Measurements from ENCODE around the gene CHMP1A.

CHMP1A gene

DNA sequence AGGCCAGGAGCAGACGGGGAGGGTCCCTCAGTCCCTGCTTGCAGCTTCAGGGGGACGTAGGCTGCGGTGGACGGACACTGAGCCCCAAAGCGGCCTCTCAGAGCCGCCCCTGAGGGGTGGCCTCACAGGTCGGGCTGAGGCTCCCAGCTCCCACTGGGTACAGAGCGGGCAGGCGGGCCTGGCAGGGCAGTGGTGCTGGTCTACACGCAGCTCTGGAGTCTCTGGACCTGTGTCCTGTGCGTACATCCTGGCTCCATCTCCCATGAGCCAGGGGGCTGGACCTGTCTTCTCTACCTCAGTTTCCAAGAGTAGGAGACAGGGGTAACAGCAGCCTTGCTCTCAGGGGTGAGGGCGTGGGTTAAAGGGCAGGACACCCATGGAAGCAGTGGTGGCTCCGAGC, 42.3 kb downstream of the CHMP1A start:
- Mint-ChIP-seq H3K9me3 (no peaks in the 10 kb centered on the region), H3K27ac (no peak overlapping the region), H3K27me3 (peaks cover 2% of the 10 kb centered on the region), H3K4me1 (peaks cover 11% of the 10 kb centered on the region), H3K4me3 (no peak overlapping the region), H3K36me3 (ENCODE audit: low read depth) (no peaks in the 10 kb centered on the region)
- ATAC-seq: no peak
- DNase-seq: no peak

- Mint-ChIP-seq H3K4me1 (peaks cover 11% of the 10 kb centered on the region), H3K27me3 (peaks cover 2% of the 10 kb centered on the region), H3K4me3 (no peak overlapping the region), H3K9me3 (no peaks in the 10 kb centered on the region), H3K36me3 (ENCODE audit: low read depth) (no peaks in the 10 kb centered on the region), H3K27ac (no peak overlapping the region)
- DNase-seq: no peak
- ATAC-seq: no peak
Observed at GRCh38 chr16:89613954-89614459, 43.5 kb downstream of the CHMP1A start.

DNA sequence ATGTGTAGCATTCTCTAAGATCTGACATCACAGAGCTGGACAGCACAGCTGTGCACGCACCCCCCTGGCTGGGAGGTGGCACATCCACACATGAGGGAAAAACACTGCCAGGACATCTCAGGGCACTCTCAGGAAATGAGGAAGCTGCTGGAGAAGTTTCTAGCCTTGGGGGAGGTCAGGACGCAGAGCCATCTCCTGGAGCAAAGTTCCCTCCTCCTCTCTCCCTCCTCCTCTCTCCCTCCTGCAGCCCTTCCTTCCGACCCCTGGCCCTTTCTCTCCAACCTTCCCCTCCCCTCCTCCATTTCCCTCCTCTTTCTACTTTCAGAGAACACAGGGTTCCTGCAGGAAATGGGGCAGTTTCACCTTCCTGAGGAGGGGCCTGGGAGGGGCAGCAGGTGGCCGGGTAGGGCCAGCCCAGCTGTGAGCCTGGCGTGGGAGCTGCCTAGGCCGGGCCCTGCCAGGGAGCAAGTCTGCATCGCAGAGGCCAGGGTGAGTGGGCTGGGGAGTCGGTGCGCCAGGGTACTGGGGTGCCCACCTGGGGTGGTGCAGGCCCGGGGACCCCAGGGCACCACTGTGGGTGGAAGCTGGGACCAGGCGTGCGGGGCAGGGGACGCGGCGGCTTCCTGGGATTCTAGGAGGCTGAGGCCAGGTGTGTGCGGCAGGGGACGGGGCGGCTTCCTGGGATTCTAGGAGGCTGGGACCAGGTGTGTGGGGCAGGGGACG, 44.1 kb downstream of the CHMP1A start, which contains the start of gene DPEP1:
TSS of gene DPEP1 (plus strand) at position 412 of the 723 bp plus-strand sequence. CDS start 16,769 bp downstream, outside the sequence.
- H3K27ac Mint-ChIP-seq: no peak within 1 kb of the TSS
- DNase-seq: no peak
- H3K4me1 Mint-ChIP-seq: peaks cover 11% of the 10 kb centered on the region
- H3K9me3 Mint-ChIP-seq: no peaks in the 10 kb centered on the region
- no peak within 1 kb of the TSS for H3K4me3 Mint-ChIP-seq
- no peak for ATAC-seq
- H3K36me3 Mint-ChIP-seq (ENCODE audit: low read depth): no peaks in the 10 kb centered on the region
- peaks cover 2% of the 10 kb centered on the region for H3K27me3 Mint-ChIP-seq

GRCh38 chr16:89612415-89613166, 44.9 kb downstream of the CHMP1A start:
- Mint-ChIP-seq H3K9me3 (no peaks in the 10 kb centered on the region), H3K36me3 (ENCODE audit: low read depth) (no peaks in the 10 kb centered on the region), H3K27ac (no peak overlapping the region), H3K4me1 (peaks cover 11% of the 10 kb centered on the region), H3K27me3 (peaks cover 2% of the 10 kb centered on the region), H3K4me3 (no peak overlapping the region)
- ATAC-seq (no peak), DNase-seq (no peak)

DNA sequence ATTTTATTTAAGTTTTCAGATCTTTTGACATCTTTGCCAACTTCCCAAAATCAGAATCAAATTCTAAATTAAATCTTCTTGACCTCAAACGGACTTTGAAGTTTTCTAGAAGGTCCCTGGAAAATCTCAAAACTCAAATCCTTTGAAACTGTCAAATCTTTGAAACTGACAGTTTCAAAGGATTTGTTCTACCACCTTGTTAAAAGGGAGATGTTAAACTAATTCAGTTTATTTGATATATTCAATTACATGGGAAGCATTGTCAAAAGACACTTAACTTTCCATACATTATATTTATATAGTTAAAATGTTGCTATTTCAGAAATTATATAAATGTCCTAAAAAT, 47.4 kb downstream of the CHMP1A start:
- no peak overlapping the region for H3K27ac Mint-ChIP-seq
- no peak for DNase-seq
- no peaks in the 10 kb centered on the region for H3K36me3 Mint-ChIP-seq (ENCODE audit: low read depth)
- H3K4me1 Mint-ChIP-seq: no peaks in the 10 kb centered on the region
- H3K9me3 Mint-ChIP-seq: no peaks in the 10 kb centered on the region
- no peak for ATAC-seq
- no peak overlapping the region for H3K4me3 Mint-ChIP-seq
- no peaks in the 10 kb centered on the region for H3K27me3 Mint-ChIP-seq

- Mint-ChIP-seq H3K36me3 (ENCODE audit: low read depth) (no peaks in the 10 kb centered on the region), H3K27ac (no peak overlapping the region), H3K4me1 (peaks cover under 1% of the 10 kb centered on the region), H3K27me3 (no peaks in the 10 kb centered on the region), H3K4me3 (no peak overlapping the region), H3K9me3 (no peaks in the 10 kb centered on the region)
- ATAC-seq (no peak), DNase-seq (no peak)
Observed at GRCh38 chr16:89607937-89608740, 49.4 kb downstream of the CHMP1A start.

DNA sequence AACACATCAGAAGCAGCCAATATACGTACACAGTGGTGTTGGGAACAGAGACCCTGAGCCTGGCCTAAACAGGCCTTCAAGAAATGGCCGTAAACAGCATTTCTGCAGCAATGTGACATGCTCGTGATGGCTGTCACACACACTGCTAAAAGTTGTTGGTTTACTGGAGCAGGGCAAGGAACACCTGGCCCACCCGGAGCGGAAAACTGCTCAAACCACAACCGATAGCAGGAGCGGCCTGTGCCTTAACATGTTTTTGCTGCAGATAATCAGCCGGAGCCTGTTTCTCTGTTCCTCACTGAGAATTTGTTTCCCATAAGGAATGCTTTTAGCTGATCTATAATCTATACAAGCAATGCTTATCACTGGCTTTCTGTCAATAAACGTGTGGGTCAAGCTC, 50.1 kb downstream of the CHMP1A start:
- Mint-ChIP-seq H3K4me3 (no peak overlapping the region), H3K27me3 (no peaks in the 10 kb centered on the region), H3K9me3 (no peaks in the 10 kb centered on the region), H3K4me1 (peaks cover 8% of the 10 kb centered on the region), H3K27ac (no peak overlapping the region), H3K36me3 (ENCODE audit: low read depth) (no peaks in the 10 kb centered on the region)
- ATAC-seq: no peak
- DNase-seq: no peak

DNA sequence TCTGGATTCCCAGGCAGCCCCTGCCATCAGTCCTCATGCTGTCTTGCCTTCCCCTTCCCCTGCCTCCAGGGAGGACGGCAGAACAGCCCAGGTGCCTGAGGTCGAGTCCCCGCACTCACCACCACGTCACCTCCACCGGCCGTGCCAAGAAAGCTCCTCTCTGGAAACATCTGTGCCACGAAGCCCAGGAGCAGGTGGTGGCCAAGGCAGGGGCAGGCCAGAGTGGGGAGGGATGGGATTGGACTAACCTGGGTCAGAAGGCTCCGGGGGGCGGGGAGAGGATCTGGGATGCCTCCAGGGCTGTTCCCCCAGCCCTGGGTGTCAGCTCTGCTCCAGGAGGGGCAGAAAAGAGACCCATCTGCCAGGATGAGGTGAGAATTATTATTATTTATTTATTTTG, 51.5 kb downstream of the CHMP1A start:
- no peak overlapping the region for H3K27ac Mint-ChIP-seq
- no peak for DNase-seq
- H3K36me3 Mint-ChIP-seq (ENCODE audit: low read depth): no peaks in the 10 kb centered on the region
- no peak for ATAC-seq
- peaks cover 12% of the 10 kb centered on the region for H3K4me1 Mint-ChIP-seq
- H3K4me3 Mint-ChIP-seq: no peak overlapping the region
- no peaks in the 10 kb centered on the region for H3K27me3 Mint-ChIP-seq
- H3K9me3 Mint-ChIP-seq: no peaks in the 10 kb centered on the region

GRCh38 chr16:89605186-89605970, 52.1 kb downstream of the CHMP1A start:
- Mint-ChIP-seq H3K4me1 (peaks cover 12% of the 10 kb centered on the region), H3K9me3 (no peaks in the 10 kb centered on the region), H3K27me3 (no peaks in the 10 kb centered on the region), H3K4me3 (no peak overlapping the region), H3K36me3 (ENCODE audit: low read depth) (no peaks in the 10 kb centered on the region), H3K27ac (no peak overlapping the region)
- DNase-seq: no peak
- ATAC-seq: no peak

DNA sequence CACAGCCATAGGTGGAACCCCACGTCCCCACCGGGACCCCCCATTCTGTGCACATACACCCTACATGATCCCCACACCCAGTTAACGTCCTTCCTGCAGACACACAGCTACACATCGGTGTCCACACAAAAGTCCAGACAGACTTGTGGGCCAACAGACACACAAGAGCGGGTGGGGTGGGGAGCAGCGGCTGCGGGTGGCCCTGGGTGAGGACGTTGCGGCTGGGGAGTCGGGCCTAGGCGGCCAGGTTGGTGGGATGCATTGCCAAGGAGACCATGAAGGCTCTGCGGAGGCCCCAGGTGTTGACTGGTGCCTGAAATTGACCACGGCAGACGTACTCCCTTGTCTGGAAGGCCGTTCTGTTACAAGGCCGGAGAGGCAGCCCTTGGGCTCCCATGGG, 52.7 kb downstream of the CHMP1A start:
- ATAC-seq (no peak), DNase-seq (no peak)
- peaks cover 12% of the 10 kb centered on the region for H3K4me1 Mint-ChIP-seq
- H3K9me3 Mint-ChIP-seq: no peaks in the 10 kb centered on the region
- H3K27me3 Mint-ChIP-seq: no peaks in the 10 kb centered on the region
- no peak overlapping the region for H3K4me3 Mint-ChIP-seq
- no peaks in the 10 kb centered on the region for H3K36me3 Mint-ChIP-seq (ENCODE audit: low read depth)
- no peak overlapping the region for H3K27ac Mint-ChIP-seq

DNA sequence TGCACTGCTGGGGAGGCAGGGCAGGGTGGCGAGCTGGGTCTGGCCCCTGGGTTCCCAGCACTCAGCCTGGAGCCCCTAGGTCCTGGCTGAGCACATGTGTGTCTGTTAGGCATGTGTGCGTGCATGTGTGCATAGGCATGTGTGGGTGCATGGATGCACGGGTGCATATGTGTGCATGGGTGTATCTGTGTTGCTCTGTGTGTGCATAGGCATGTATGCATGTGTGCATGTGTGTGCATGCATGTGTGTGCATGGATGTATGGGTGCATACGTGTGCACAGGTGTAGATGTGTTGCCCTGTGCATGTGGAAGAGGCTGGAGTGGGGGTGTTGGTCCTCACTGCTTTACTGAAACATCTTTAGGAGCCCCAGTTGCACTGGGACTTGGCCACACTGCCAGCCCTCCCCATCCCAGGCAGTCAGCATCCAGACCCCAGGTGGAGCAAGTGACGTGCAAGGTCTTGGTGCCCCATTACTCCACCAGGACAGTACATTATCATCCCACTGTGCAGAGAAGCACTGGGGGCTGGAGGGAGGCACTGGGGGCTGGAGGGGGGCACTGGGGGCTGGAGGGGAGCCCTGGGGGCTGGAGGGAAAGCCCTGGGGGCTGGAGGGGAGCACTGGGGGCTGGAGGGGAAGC, 54.4 kb downstream of the CHMP1A start:
- DNase-seq: no peak
- H3K4me3 Mint-ChIP-seq: no peak overlapping the region
- H3K27ac Mint-ChIP-seq: no peak overlapping the region
- H3K9me3 Mint-ChIP-seq: no peaks in the 10 kb centered on the region
- ATAC-seq: no peak
- H3K36me3 Mint-ChIP-seq (ENCODE audit: low read depth): no peaks in the 10 kb centered on the region
- H3K27me3 Mint-ChIP-seq: no peaks in the 10 kb centered on the region
- H3K4me1 Mint-ChIP-seq: peaks cover 14% of the 10 kb centered on the region

GRCh38 chr16:89602273-89602951, 55.1 kb downstream of the CHMP1A start:
- ATAC-seq (peak; percentile 96), DNase-seq (peak; percentile 73)
- peaks cover 14% of the 10 kb centered on the region for H3K4me1 Mint-ChIP-seq
- H3K27ac Mint-ChIP-seq: no peak overlapping the region
- H3K27me3 Mint-ChIP-seq: no peaks in the 10 kb centered on the region
- H3K4me3 Mint-ChIP-seq: no peak overlapping the region
- H3K36me3 Mint-ChIP-seq (ENCODE audit: low read depth): no peaks in the 10 kb centered on the region
- no peaks in the 10 kb centered on the region for H3K9me3 Mint-ChIP-seq

GRCh38 chr16:89601906-89602272, 55.6 kb downstream of the CHMP1A start:
- no peaks in the 10 kb centered on the region for H3K9me3 Mint-ChIP-seq
- no peak overlapping the region for H3K27ac Mint-ChIP-seq
- no peaks in the 10 kb centered on the region for H3K27me3 Mint-ChIP-seq
- DNase-seq: no peak
- peaks cover 14% of the 10 kb centered on the region for H3K4me1 Mint-ChIP-seq
- no peak overlapping the region for H3K4me3 Mint-ChIP-seq
- ATAC-seq: no peak
- no peaks in the 10 kb centered on the region for H3K36me3 Mint-ChIP-seq (ENCODE audit: low read depth)
